ENCODE data around the gene MRPL48. TPM values are rescaled to one million over a fixed set of nuclear protein-coding genes. Genes with fewer than 3 reads are reported as not detected.

Gene MRPL48
- total RNA-seq, 2 experiments from 2014 or later = 53.9 to 59.3 TPM

DNA sequence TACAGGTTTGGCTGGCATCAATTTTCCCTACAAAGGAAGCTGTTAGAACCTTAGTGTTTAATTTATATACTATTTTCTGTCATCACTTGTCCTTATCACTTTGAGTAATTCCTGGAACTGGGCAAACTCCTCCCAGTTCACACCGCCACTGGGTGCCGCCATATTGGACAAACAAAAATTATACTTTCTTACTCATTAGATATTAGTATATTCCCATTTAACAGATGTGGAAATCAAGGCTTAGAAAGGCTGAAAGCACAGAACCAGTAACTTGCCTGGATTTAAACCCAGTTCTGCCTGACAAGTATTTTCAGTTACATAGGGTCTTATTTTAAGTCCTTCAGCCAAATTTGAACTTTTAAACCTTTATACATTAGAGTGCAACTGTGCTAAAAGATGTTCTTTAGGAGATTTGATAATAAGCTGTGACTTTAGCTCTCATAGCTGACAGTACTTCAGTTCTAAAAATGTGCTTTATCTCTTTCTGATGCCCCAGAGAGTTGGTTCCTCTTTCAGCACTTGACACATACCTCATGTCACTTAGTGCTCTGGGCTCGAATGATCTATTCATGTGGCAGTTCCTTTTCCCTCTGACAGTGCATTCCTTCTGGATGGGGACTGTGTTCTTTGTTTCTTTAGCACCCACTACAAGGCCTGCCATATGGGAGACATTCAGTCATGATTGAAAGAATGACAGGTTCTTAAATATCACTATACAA, 63.5 kb downstream of the MRPL48 start:
- DNase-seq = no peak
- no peak overlapping the region for H3K4me3 Mint-ChIP-seq
- H3K36me3 Mint-ChIP-seq = peaks cover 16% of the 10 kb centered on the region
- no peaks in the 10 kb centered on the region for H3K4me1 Mint-ChIP-seq
- no peaks in the 10 kb centered on the region for H3K9me3 Mint-ChIP-seq
- H3K27me3 Mint-ChIP-seq = no peaks in the 10 kb centered on the region
- no peak overlapping the region for H3K27ac Mint-ChIP-seq

GRCh38 chr11:73852049-73852448, 64.4 kb downstream of the MRPL48 start:
- Mint-ChIP-seq H3K4me3 (no peak overlapping the region), H3K27ac (no peak overlapping the region), H3K9me3 (no peaks in the 10 kb centered on the region), H3K4me1 (no peaks in the 10 kb centered on the region), H3K36me3 (peaks cover 11% of the 10 kb centered on the region), H3K27me3 (no peaks in the 10 kb centered on the region)
- no peak for DNase-seq

DNA sequence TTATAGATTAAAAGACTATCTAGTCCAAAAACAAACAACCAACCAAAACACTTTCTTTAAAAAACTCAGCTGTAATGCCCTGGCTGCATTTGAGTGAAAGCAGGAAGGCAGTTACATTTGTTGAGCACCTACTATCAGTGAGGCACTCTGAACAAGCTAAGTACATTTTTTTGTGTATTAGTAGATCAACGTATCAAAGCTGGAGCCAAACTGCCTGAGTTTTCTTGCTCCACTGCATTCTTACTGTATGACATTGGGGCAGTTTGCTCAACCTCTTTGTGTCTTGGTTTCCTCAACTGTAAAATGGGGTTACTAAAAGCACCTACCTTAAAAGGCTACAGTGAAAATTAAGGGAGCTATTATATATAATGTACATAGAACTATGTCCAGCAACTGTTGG, 67.0 kb downstream of the MRPL48 start:
- no peak overlapping the region for H3K4me3 Mint-ChIP-seq
- H3K9me3 Mint-ChIP-seq = no peaks in the 10 kb centered on the region
- H3K27ac Mint-ChIP-seq = no peak overlapping the region
- peaks cover 18% of the 10 kb centered on the region for H3K36me3 Mint-ChIP-seq
- no peaks in the 10 kb centered on the region for H3K27me3 Mint-ChIP-seq
- DNase-seq = no peak
- H3K4me1 Mint-ChIP-seq = no peaks in the 10 kb centered on the region

- Mint-ChIP-seq H3K4me3 (no peak overlapping the region), H3K4me1 (no peaks in the 10 kb centered on the region), H3K36me3 (peaks cover 13% of the 10 kb centered on the region), H3K27me3 (no peaks in the 10 kb centered on the region), H3K27ac (no peak overlapping the region), H3K9me3 (no peaks in the 10 kb centered on the region)
- DNase-seq = no peak
Measured at GRCh38 chr11:73856031-73856567, 68.4 kb downstream of the MRPL48 start.

- Mint-ChIP-seq H3K27me3 (no peaks in the 10 kb centered on the region), H3K9me3 (no peaks in the 10 kb centered on the region), H3K36me3 (peaks cover 9% of the 10 kb centered on the region), H3K27ac (no peak overlapping the region), H3K4me1 (no peaks in the 10 kb centered on the region), H3K4me3 (no peak overlapping the region)
- no peak for DNase-seq
Measured at GRCh38 chr11:73859671-73860070, 72.0 kb downstream of the MRPL48 start.

DNA sequence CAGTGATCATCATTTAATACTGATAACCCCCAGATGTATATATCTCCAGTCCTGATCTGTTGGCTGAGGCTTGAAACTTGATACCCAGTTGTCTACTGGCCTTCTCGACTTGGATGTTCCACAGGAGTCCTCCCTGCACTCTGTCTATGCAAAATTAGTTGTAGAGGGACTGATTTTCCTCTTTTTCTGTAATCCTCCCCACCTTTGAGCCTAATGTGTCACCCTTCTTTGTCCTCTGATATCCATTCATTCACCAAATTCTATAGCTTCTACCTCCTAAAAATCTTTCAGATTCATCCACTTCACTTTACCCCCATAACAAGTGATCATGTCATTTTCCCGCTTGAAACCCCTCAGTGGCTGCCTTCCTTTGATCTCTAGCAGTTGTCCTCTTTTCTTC, 72.5 kb downstream of the MRPL48 start:
- Mint-ChIP-seq H3K9me3 (no peaks in the 10 kb centered on the region), H3K4me1 (no peaks in the 10 kb centered on the region), H3K27me3 (no peaks in the 10 kb centered on the region), H3K27ac (no peak overlapping the region), H3K36me3 (peaks cover 10% of the 10 kb centered on the region), H3K4me3 (no peak overlapping the region)
- no peak for DNase-seq

DNA sequence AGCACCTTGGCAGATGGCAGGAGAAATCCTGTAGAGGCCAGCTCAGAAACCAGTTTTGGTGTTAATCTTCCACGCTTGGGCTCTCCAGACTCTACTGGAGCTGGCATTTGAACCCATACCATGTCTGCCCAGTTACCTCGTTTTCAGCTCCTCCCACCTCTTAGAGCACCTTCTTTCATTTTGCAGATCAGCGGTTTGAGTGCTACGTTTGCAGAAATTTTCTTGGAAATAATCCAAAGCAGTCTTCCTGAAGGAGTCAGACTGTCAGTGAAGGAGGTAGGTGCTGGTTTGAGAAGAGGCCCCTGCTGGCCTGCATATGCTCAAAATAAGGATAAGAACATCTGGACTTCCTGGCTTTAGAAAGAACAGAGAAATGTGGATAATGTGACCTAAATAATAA, 75.3 kb downstream of the MRPL48 start:
- DNase-seq = no peak
- Mint-ChIP-seq H3K9me3 (no peaks in the 10 kb centered on the region), H3K36me3 (peaks cover 13% of the 10 kb centered on the region), H3K4me3 (no peak overlapping the region), H3K27me3 (no peaks in the 10 kb centered on the region), H3K4me1 (no peaks in the 10 kb centered on the region), H3K27ac (no peak overlapping the region)

GRCh38 chr11:73866095-73866579, 78.5 kb downstream of the MRPL48 start:
- no peak overlapping the region for H3K4me3 Mint-ChIP-seq

DNA sequence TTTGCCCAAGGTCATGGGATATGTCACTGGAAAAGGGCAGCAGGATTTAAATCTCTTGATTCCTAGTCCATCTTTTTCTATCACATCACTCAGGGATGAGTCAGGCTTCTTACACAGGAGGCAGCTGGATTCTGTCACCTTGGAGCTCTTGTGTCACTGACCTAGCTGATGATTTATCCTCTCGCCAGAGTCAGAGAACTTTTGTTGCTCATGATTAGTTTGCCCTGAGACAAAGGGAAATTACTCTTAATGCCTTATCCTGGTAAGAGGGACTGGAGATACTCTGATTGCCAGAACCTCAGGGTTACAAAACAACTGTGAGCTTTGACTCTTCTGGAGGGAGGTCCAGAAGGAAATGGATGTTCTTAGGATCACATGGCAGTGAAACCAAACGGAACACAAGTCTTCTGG, 78.9 kb downstream of the MRPL48 start:
- H3K4me1 Mint-ChIP-seq = peaks cover 2% of the 10 kb centered on the region
- no peak overlapping the region for H3K4me3 Mint-ChIP-seq
- H3K27me3 Mint-ChIP-seq = no peaks in the 10 kb centered on the region
- H3K27ac Mint-ChIP-seq = no peak overlapping the region
- peaks cover 14% of the 10 kb centered on the region for H3K36me3 Mint-ChIP-seq
- DNase-seq = no peak
- no peaks in the 10 kb centered on the region for H3K9me3 Mint-ChIP-seq

More at GRCh38 chr11:73866095-73866579, 78.5 kb downstream of the MRPL48 start:
- Mint-ChIP-seq H3K4me1 (peaks cover 2% of the 10 kb centered on the region), H3K9me3 (no peaks in the 10 kb centered on the region), H3K27ac (no peak overlapping the region), H3K36me3 (peaks cover 11% of the 10 kb centered on the region), H3K27me3 (no peaks in the 10 kb centered on the region)
- DNase-seq = no peak

DNA sequence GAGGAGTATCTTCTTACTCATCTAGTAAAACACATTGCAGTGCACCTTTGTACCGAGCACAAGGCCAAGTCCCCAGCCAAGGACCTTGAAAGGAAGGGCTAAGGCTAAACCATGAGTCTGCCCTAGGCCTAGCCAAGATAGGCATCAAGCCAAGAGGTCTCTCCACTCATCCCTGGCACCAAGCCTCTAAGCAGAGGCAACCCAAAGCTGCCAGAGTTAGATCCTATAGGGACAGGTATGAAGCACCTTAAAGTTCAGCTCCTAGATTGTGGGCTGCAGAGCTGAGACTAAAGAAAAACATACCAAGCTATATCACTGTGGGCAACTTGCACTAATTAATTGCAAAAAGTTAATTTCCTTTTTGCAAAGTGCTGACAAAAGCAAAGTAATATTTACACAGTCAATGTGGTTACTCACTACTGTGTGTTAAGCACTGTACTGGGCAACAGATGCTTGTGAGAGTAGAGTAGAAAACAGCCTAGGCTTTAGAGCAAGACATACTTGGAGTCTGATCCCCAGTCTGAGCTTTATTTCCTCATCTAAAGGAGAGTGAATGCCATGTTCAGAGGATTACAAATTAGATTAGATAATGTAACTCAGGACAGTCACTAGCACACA, 81.8 kb downstream of the MRPL48 start:
- Mint-ChIP-seq H3K36me3 (peaks cover 28% of the 10 kb centered on the region), H3K9me3 (no peaks in the 10 kb centered on the region), H3K27ac (peak overlapping the region; percentile 16), H3K4me1 (peaks cover 5% of the 10 kb centered on the region), H3K27me3 (no peaks in the 10 kb centered on the region), H3K4me3 (no peak overlapping the region)
- no peak for DNase-seq

- no peaks in the 10 kb centered on the region for H3K27me3 Mint-ChIP-seq
- H3K4me3 Mint-ChIP-seq = no peak overlapping the region
- H3K36me3 Mint-ChIP-seq = peaks cover 34% of the 10 kb centered on the region
- H3K9me3 Mint-ChIP-seq = no peaks in the 10 kb centered on the region
- no peak for DNase-seq
- peaks cover 13% of the 10 kb centered on the region for H3K4me1 Mint-ChIP-seq
- H3K27ac Mint-ChIP-seq = no peak overlapping the region
Measured at GRCh38 chr11:73870261-73870660, 82.6 kb downstream of the MRPL48 start.

DNA sequence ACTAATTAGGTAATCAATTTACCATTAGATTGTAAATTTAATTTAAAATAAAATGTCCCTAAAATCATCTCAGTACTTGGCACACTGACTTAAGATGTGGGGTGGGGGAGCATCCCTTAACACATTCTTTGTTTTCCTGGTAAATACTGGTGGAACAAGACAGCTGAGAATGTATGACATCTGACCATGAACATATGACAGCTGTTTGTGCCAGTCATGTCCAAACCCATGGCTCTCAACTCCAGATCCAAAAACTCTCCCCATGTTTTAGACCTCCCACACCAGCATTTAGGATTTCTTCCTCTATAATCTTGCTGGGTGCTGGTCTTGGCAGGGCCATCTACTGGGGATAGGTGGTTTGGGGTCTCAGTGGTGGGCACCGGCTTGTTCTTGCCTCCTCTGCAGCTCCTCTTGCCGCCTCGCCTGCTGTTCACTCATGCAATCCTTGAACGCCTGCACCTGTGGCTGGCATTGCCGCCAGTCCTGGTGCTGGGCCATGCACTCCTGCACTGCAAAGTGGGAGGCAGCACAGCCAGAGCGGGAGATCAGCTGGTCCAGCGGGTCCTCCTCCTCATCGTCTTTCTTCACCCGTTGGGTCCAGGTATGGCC, 85.2 kb downstream of the MRPL48 start:
- peaks cover 48% of the 10 kb centered on the region for H3K36me3 Mint-ChIP-seq
- no peak overlapping the region for H3K4me3 Mint-ChIP-seq
- DNase-seq = no peak
- no peaks in the 10 kb centered on the region for H3K9me3 Mint-ChIP-seq
- no peak overlapping the region for H3K27ac Mint-ChIP-seq
- peaks cover 23% of the 10 kb centered on the region for H3K4me1 Mint-ChIP-seq
- no peaks in the 10 kb centered on the region for H3K27me3 Mint-ChIP-seq

- peak overlapping the region; percentile 99 for H3K27ac Mint-ChIP-seq
- H3K36me3 Mint-ChIP-seq = peaks cover 48% of the 10 kb centered on the region
- DNase-seq = no peak
- peak overlapping the region; percentile 100 for H3K4me3 Mint-ChIP-seq
- no peaks in the 10 kb centered on the region for H3K9me3 Mint-ChIP-seq
- H3K27me3 Mint-ChIP-seq = no peaks in the 10 kb centered on the region
- H3K4me1 Mint-ChIP-seq = peaks cover 32% of the 10 kb centered on the region
Measured at GRCh38 chr11:73875380-73875779, 87.7 kb downstream of the MRPL48 start.

GRCh38 chr11:73875840-73876239, 88.2 kb downstream of the MRPL48 start:
- DNase-seq = no peak
- peak overlapping the region; percentile 100 for H3K4me3 Mint-ChIP-seq
- H3K27me3 Mint-ChIP-seq = no peaks in the 10 kb centered on the region
- no peaks in the 10 kb centered on the region for H3K9me3 Mint-ChIP-seq
- peaks cover 31% of the 10 kb centered on the region for H3K4me1 Mint-ChIP-seq
- H3K36me3 Mint-ChIP-seq = peaks cover 47% of the 10 kb centered on the region
- H3K27ac Mint-ChIP-seq = peak overlapping the region; percentile 99
